Esophagus squamous epithelium (tissue), 4 donors: Measurements from ENCODE around the gene BAHCC1.

Experiments used
- POLR2A ChIP-seq, 4 donors: fragments of 450-650 bp; IDR thresholded peaks; one replicate each; pipeline ENCODE4 v1.6.1; 2017; ENCODE audit warnings: antibody characterized with exemption in 4 of 4, mild to moderate bottlenecking in 4 of 4, moderate library complexity in 3 of 4
- TF ChIP-seq, protein P1 (sequence below), 6 experiments: fragments of 450-650 bp in 4 of 6; fragments of 200-600 bp in 2 of 6; sonication (generic) in 2 of 6; IDR thresholded peaks; one replicate each; pipeline ENCODE4 v1.5.1; 2016 to 2019; ENCODE audit warnings: antibody characterized with exemption in 6 of 6, mild to moderate bottlenecking in 4 of 6, moderate library complexity in 4 of 6

DNA sequence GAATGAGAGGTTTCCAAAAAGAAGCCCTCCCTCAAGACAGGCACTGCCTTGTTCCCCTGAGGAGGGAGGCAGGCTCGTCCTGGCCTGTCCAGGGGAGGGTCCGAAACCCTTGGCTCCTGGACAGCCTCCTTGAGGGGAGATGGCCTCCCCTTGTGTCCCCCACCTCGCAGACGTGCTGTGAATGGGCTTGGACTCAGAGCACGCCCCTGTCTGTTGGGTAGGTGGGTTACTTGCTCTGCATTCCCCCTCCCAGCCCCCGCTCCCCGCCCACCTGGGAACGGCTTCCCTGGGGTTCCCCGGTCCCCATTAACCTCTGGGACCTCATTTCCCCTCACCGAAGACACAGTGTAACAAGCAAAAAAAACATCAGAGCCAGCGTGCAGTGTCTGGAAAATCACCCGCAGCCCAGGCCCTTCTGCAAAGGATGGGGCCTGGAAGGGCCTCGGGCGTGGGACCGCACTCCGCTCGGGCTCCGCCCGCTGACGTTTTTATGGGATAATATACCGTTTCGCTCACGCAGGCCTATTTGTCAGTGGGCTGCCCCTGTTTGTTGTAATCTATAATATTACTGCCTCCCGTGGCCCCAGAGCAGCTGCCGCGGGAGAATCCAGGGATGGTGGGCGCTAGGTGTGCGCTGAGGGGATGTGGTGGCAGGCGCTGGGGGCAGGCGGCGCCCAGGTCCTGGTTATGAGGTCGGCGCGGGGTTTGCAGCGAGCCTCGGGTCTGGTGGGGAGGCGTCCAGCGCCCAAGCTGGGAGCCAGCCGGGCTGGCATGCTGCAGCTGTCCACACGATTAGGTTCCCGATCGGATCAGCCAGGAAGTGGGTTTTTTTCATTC lies 11.1 kb downstream of the BAHCC1 start:
- no peak for TF ChIP-seq POLR2A (IDR thresholded peaks at IDR 0.05)
- TF ChIP-seq, protein P1, sequence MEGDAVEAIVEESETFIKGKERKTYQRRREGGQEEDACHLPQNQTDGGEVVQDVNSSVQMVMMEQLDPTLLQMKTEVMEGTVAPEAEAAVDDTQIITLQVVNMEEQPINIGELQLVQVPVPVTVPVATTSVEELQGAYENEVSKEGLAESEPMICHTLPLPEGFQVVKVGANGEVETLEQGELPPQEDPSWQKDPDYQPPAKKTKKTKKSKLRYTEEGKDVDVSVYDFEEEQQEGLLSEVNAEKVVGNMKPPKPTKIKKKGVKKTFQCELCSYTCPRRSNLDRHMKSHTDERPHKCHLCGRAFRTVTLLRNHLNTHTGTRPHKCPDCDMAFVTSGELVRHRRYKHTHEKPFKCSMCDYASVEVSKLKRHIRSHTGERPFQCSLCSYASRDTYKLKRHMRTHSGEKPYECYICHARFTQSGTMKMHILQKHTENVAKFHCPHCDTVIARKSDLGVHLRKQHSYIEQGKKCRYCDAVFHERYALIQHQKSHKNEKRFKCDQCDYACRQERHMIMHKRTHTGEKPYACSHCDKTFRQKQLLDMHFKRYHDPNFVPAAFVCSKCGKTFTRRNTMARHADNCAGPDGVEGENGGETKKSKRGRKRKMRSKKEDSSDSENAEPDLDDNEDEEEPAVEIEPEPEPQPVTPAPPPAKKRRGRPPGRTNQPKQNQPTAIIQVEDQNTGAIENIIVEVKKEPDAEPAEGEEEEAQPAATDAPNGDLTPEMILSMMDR (IDR thresholded peaks at IDR 0.05): no peak
